NB4 (cell line): ENCODE data around the gene GFAP.

ENCODE experiments used
- MYC ChIP-seq: IDR thresholded peaks from 2 replicates; pipeline ENCODE4 v1.6.1; 2011; ENCODE audit warnings: low read depth, low read length
- POLR2A ChIP-seq: IDR thresholded peaks from 2 replicates; pipeline ENCODE4 v1.6.1; 2011; ENCODE audit warnings: mild to moderate bottlenecking; ENCODE audit not compliant: insufficient read length; ENCODE audit errors: extremely low read depth
- TF ChIP-seq, protein P1 (sequence below): IDR thresholded peaks from one replicate; pipeline ENCODE4 v1.5.1; 2012; ENCODE audit warnings: low read depth, low read length
- TF ChIP-seq, protein P2 (sequence below): IDR thresholded peaks from 2 replicates; pipeline ENCODE4 v1.6.1; 2011; ENCODE audit warnings: low read depth, low read length

DNA sequence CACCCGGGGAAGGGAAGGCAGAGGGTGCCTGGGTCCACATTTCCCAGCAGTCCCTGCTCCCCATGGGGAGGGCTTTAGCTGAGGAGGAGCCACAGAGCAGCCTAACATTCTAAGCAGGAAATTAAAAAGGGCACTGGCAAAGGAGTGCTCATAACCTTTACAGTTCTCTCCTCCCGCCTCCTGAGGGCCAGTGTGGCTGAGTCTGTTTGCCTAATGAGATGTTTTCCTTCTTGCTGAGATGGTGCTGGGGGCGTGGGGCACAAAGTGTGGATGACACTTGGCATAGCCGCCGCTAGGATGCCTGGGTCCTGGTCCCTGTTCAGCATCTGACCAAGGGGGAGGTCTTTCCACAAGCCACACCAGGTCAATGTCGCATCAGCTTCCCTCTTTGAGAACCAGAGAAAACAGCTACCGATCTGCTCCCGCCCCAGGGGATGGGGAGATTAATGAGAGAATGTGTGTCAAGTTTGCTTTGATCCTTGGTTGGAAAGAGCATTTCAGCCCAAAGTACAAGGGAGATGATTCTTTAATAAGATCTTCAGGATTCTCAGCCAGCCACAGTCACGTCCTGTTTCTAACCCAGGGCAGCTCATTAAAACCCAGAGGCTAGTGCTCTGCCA is 26.5 kb upstream of the GFAP start:
- TF ChIP-seq, protein P1, sequence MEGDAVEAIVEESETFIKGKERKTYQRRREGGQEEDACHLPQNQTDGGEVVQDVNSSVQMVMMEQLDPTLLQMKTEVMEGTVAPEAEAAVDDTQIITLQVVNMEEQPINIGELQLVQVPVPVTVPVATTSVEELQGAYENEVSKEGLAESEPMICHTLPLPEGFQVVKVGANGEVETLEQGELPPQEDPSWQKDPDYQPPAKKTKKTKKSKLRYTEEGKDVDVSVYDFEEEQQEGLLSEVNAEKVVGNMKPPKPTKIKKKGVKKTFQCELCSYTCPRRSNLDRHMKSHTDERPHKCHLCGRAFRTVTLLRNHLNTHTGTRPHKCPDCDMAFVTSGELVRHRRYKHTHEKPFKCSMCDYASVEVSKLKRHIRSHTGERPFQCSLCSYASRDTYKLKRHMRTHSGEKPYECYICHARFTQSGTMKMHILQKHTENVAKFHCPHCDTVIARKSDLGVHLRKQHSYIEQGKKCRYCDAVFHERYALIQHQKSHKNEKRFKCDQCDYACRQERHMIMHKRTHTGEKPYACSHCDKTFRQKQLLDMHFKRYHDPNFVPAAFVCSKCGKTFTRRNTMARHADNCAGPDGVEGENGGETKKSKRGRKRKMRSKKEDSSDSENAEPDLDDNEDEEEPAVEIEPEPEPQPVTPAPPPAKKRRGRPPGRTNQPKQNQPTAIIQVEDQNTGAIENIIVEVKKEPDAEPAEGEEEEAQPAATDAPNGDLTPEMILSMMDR = no peak
- TF ChIP-seq, protein P2, sequence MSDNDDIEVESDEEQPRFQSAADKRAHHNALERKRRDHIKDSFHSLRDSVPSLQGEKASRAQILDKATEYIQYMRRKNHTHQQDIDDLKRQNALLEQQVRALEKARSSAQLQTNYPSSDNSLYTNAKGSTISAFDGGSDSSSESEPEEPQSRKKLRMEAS = no peak
- TF ChIP-seq POLR2A = no peak
- TF ChIP-seq MYC = no peak
